K562 (cell line): Measurements from ENCODE around the gene URM1. TPM values are rescaled to one million over a fixed set of nuclear protein-coding genes. Genes with fewer than 3 reads are reported as not detected.

ENCODE experiments used
- CHD7 ChIP-seq: fragments of 200-600 bp; sonication (generic); IDR thresholded peaks from one replicate; pipeline ENCODE4 v1.6.1; 2012; ENCODE audit warnings: mild to moderate bottlenecking, low read depth, low read length, inconsistent platforms
- ESRRA ChIP-seq: fragments of 450-650 bp; IDR thresholded peaks from 2 replicates; pipeline ENCODE4 v1.6.1; 2014; ENCODE audit warnings: low read depth, mild to moderate bottlenecking, moderate library complexity, borderline replicate concordance
- EZH2 ChIP-seq: IDR thresholded peaks from 2 replicates; pipeline ENCODE4 v1.6.1; 2012; ENCODE audit warnings: low read depth, mild to moderate bottlenecking, inconsistent platforms, low read length, borderline replicate concordance
- NRF1 ChIP-seq, 2 experiments: fragments of 450-650 bp; IDR thresholded peaks in 1 of 2; conservative IDR thresholded peaks in 1 of 2; 2 replicates each; pipeline ENCODE4 v1.6.1; 2014; ENCODE audit warnings: mild to moderate bottlenecking in 2 of 2
- STAT5B ChIP-seq: fragments of 250-450 bp; sonication (Bioruptor Pico); IDR thresholded peaks from 2 replicates; pipeline ENCODE4 v1.8.0; 2021; ENCODE audit warnings: mild to moderate bottlenecking, inconsistent platforms
- TBP ChIP-seq: optimal IDR thresholded peaks from 2 replicates; pipeline ENCODE3; 2011; ENCODE audit warnings: low read depth, low read length, improper control_type of control experiment
- YY1 ChIP-seq, 3 experiments: IDR thresholded peaks; 2 replicates each; pipeline ENCODE4 v1.6.1; 2011; ENCODE audit warnings: low read length in 2 of 3, mild to moderate bottlenecking in 2 of 3, moderate library complexity in 2 of 3, borderline replicate concordance in 1 of 3, control low read depth in 1 of 3, low read depth in 1 of 3; ENCODE audit not compliant: insufficient read depth in 3 of 3, insufficient replicate concordance in 2 of 3, control insufficient read depth in 1 of 3, insufficient read length in 1 of 3; ENCODE audit errors: extremely low read depth in 1 of 3
- ZMIZ1 ChIP-seq, 2 experiments: fragments of 150-350 bp in 1 of 2; IDR thresholded peaks; 2 replicates each; pipeline ENCODE4 v1.6.1; 2012 to 2016; ENCODE audit warnings: low read depth in 2 of 2, low read length in 2 of 2, mild to moderate bottlenecking in 1 of 2, moderate library complexity in 1 of 2
- polyA plus RNA-seq, 8 experiments: library from polyadenylated mRNA; depleted of rRNA in 4 of 8; stranded (reverse) in 5 of 8; unstranded in 3 of 8; fragments of >200 nt; fragmentation: Nextera tagmentation in 2 of 8; fragmentation: Illumina TruSeq in 1 of 8; extraction: Ambion mirVana in 2 of 8; extraction: Trizol in 1 of 8; gene quantifications; 2 replicates each; pipeline versions ENCODE4 v1.2.1 to v1.2.3, GENCODE V29; 2011 to 2014; ENCODE audit warnings: inconsistent platforms in 1 of 8, missing spikeins in 1 of 8
- total RNA-seq, 7 experiments: library from RNA; depleted of rRNA in 6 of 7; stranded (reverse); fragments of >200 nt in 6 of 7; fragmentation: Illumina TruSeq in 2 of 7; extraction: Trizol in 2 of 7; gene quantifications; 2 replicates each; pipeline versions ENCODE4 v1.2.1 to v1.2.3, GENCODE V29; 2011 to 2021; ENCODE audit warnings: low replicate concordance in 1 of 7
- TF ChIP-seq, protein P1 (sequence below), 3 experiments: IDR thresholded peaks in 2 of 3; conservative IDR thresholded peaks in 1 of 3; 2 replicates each; pipeline ENCODE4 v1.5.1; 2011 to 2012; ENCODE audit warnings: low read length in 3 of 3, mild to moderate bottlenecking in 3 of 3, control low read depth in 2 of 3, improper control_type of control experiment in 1 of 3, inconsistent platforms in 1 of 3, low read depth in 1 of 3, mixed read lengths in 1 of 3, moderate library complexity in 1 of 3; ENCODE audit not compliant: insufficient read depth in 2 of 3

The URM1 gene
- total and polyA plus RNA-seq, 9 of the 15 experiments (the other 6 are each of a cell fraction or from before 2014, with no cell fraction given), result 10.1 to 88.9 (median 53.3) TPM

GRCh38 chr9:128341435-128341849 is 29.7 kb upstream of the URM1 start (continued):
- TF ChIP-seq NRF1 (conservative IDR thresholded peaks at IDR 0.05 in 1 of 2, IDR thresholded peaks at IDR 0.05 in 1 of 2) (peak in 1 of 2 experiments; percentile 36; a peak in 2 of 4 replicates), ZMIZ1 (IDR thresholded peaks at IDR 0.05; ENCODE audit: low read depth in 2 of 2, low read length in 2 of 2) (0 out of 4 replicates have a peak, but pooled peaks of 1 of the 2 experiments have one; percentile 36), CHD7 (no peak), STAT5B (CRISPR knock-in tag) (no peak), ESRRA (peak; percentile 82), TBP (peak; percentile 44), EZH2 (no peak), YY1 (IDR thresholded peaks at IDR 0.05; ENCODE audit: borderline replicate concordance in 1 of 3, control insufficient read depth in 1 of 3, extremely low read depth in 1 of 3, insufficient read depth in 3 of 3, insufficient read length in 1 of 3, insufficient replicate concordance in 2 of 3, low read depth in 1 of 3, low read length in 2 of 3) (peak in 1 of 3 experiments; percentile 34)
- TF ChIP-seq, protein P1, sequence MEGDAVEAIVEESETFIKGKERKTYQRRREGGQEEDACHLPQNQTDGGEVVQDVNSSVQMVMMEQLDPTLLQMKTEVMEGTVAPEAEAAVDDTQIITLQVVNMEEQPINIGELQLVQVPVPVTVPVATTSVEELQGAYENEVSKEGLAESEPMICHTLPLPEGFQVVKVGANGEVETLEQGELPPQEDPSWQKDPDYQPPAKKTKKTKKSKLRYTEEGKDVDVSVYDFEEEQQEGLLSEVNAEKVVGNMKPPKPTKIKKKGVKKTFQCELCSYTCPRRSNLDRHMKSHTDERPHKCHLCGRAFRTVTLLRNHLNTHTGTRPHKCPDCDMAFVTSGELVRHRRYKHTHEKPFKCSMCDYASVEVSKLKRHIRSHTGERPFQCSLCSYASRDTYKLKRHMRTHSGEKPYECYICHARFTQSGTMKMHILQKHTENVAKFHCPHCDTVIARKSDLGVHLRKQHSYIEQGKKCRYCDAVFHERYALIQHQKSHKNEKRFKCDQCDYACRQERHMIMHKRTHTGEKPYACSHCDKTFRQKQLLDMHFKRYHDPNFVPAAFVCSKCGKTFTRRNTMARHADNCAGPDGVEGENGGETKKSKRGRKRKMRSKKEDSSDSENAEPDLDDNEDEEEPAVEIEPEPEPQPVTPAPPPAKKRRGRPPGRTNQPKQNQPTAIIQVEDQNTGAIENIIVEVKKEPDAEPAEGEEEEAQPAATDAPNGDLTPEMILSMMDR (IDR thresholded peaks at IDR 0.05 in 2 of 3, conservative IDR thresholded peaks at IDR 0.05 in 1 of 3; ENCODE audit: insufficient read depth in 2 of 3, low read depth in 1 of 3, low read length in 3 of 3), result peak; percentile 94 to 96 (median 94)
